Measurements from ENCODE around the gene IFT80. TPM values are rescaled to one million over a fixed set of nuclear protein-coding genes. Genes with fewer than 3 reads are reported as not detected.

IFT80 gene
- total and polyA plus RNA-seq, 2 experiments from 2014 or later, result 14.1 to 33.0 TPM

DNA sequence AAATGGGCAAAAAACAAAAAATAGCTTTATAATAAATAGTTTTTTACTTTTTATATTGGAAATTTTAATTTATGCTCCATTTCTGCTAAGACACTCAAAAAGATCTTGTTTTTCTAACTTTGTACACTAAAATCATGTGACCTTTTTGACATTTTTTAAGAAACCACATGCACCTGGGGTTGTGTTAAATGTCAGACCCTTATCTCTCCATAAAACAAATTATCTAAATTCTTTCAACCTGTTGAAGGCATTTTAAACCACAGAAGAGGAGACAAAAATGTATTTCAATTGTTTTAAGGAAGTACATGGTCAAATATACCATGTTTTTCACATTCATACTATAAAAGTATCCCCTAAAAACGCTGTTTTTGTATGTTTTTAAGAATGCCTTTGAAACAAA, 29.2 kb downstream of the IFT80 start:
- H3K9me3 Mint-ChIP-seq, result peaks cover 7% of the 10 kb centered on the region; the same call in 1 of the 3 replicates
- H3K27ac ChIP-seq (ENCODE audit: low read depth), result no peak overlapping the region

DNA sequence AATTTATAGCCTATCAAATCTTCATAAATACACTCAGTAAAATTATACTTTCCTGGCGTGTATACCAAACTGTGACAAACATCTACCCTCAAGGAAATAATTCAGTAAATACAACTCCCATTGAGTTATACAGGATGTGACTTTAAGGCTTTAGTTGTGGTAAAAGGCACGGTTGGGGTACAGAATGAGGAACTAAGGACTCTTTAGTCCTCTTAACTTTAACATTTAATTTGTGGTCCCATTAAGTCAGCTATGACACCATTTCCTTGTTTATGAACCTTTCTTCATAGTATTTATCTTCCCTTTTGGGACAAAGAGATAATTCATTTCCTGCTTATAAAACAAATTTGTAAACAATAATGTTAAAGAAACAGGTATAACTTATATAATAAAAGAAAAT, 30.2 kb downstream of the IFT80 start:
- H3K36me3 ChIP-seq (ENCODE audit: insufficient read depth), result no peaks in the 10 kb centered on the region
- H2AFZ ChIP-seq, result no peak overlapping the region
- no peaks in the 10 kb centered on the region for H3F3A ChIP-seq (replicated peaks; ENCODE audit: low read depth)
- Mint-ChIP-seq H3K27me3 (ENCODE audit: insufficient read depth, low read depth, poor library complexity) (no peaks in the 10 kb centered on the region), H3K36me3 (ENCODE audit: low read depth) (peaks cover 11% of the 10 kb centered on the region), H3K27ac (no peak overlapping the region), H3K9me3 (peaks cover 1% of the 10 kb centered on the region; the same call in 2 of the 3 replicates), H3K4me3 (no peak overlapping the region), H3K4me1 (no peaks in the 10 kb centered on the region)
- DNase-seq (ENCODE audit: low spot score) (no peak), ATAC-seq (no peak)
- no peaks in the 10 kb centered on the region for H3K4me1 ChIP-seq (ENCODE audit: insufficient read depth)
- no peak overlapping the region for H3K4me3 ChIP-seq
- no peaks in the 10 kb centered on the region for H4K20me1 ChIP-seq (replicated peaks; ENCODE audit: insufficient read depth)
- no peaks in the 10 kb centered on the region for H3K79me2 ChIP-seq (replicated peaks; ENCODE audit: insufficient read depth)
- no peak overlapping the region for H3K4me2 ChIP-seq
- no peak overlapping the region for H3K27ac ChIP-seq (ENCODE audit: low read depth)
- TF ChIP-seq, protein P1, sequence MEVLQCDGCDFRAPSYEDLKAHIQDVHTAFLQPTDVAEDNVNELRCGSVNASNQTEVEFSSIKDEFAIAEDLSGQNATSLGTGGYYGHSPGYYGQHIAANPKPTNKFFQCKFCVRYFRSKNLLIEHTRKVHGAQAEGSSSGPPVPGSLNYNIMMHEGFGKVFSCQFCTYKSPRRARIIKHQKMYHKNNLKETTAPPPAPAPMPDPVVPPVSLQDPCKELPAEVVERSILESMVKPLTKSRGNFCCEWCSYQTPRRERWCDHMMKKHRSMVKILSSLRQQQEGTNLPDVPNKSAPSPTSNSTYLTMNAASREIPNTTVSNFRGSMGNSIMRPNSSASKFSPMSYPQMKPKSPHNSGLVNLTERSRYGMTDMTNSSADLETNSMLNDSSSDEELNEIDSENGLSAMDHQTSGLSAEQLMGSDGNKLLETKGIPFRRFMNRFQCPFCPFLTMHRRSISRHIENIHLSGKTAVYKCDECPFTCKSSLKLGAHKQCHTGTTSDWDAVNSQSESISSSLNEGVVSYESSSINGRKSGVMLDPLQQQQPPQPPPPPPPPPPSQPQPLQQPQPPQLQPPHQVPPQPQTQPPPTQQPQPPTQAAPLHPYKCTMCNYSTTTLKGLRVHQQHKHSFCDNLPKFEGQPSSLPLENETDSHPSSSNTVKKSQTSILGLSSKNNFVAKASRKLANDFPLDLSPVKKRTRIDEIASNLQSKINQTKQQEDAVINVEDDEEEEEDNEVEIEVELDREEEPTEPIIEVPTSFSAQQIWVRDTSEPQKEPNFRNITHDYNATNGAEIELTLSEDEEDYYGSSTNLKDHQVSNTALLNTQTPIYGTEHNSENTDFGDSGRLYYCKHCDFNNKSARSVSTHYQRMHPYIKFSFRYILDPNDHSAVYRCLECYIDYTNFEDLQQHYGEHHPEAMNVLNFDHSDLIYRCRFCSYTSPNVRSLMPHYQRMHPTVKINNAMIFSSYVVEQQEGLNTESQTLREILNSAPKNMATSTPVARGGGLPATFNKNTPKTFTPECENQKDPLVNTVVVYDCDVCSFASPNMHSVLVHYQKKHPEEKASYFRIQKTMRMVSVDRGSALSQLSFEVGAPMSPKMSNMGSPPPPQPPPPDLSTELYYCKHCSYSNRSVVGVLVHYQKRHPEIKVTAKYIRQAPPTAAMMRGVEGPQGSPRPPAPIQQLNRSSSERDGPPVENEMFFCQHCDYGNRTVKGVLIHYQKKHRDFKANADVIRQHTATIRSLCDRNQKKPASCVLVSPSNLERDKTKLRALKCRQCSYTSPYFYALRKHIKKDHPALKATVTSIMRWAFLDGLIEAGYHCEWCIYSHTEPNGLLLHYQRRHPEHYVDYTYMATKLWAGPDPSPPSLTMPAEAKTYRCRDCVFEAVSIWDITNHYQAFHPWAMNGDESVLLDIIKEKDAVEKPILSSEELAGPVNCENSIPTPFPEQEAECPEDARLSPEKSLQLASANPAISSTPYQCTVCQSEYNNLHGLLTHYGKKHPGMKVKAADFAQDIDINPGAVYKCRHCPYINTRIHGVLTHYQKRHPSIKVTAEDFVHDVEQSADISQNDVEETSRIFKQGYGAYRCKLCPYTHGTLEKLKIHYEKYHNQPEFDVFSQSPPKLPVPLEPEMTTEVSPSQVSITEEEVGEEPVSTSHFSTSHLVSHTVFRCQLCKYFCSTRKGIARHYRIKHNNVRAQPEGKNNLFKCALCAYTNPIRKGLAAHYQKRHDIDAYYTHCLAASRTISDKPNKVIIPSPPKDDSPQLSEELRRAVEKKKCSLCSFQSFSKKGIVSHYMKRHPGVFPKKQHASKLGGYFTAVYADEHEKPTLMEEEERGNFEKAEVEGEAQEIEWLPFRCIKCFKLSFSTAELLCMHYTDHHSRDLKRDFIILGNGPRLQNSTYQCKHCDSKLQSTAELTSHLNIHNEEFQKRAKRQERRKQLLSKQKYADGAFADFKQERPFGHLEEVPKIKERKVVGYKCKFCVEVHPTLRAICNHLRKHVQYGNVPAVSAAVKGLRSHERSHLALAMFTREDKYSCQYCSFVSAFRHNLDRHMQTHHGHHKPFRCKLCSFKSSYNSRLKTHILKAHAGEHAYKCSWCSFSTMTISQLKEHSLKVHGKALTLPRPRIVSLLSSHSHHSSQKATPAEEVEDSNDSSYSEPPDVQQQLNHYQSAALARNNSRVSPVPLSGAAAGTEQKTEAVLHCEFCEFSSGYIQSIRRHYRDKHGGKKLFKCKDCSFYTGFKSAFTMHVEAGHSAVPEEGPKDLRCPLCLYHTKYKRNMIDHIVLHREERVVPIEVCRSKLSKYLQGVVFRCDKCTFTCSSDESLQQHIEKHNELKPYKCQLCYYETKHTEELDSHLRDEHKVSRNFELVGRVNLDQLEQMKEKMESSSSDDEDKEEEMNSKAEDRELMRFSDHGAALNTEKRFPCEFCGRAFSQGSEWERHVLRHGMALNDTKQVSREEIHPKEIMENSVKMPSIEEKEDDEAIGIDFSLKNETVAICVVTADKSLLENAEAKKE (CRISPR knock-in tag; IDR thresholded peaks at IDR 0.05), result no peak
- TF ChIP-seq POLR2AphosphoS5 (IDR thresholded peaks at IDR 0.05; ENCODE audit: low read depth) (no peak), CREB1 (CRISPR knock-in tag; IDR thresholded peaks at IDR 0.05; ENCODE audit: low read depth) (no peak)
- no peaks in the 10 kb centered on the region for H3K9me2 ChIP-seq (ENCODE audit: insufficient read depth)
- no peaks in the 10 kb centered on the region for H3K27me3 ChIP-seq (ENCODE audit: insufficient read depth)

More for the DNA sequence above, 29.2 kb downstream of the IFT80 start:
- Mint-ChIP-seq H3K4me3 (no peak overlapping the region), H3K4me1 (no peaks in the 10 kb centered on the region), H3K27ac (no peak overlapping the region), H3K27me3 (ENCODE audit: insufficient read depth, low read depth, poor library complexity) (no peaks in the 10 kb centered on the region), H3K36me3 (ENCODE audit: low read depth) (peaks cover 21% of the 10 kb centered on the region)
- no peaks in the 10 kb centered on the region for H3K9me2 ChIP-seq (ENCODE audit: insufficient read depth)
- no peak overlapping the region for H3K4me3 ChIP-seq
- DNase-seq (ENCODE audit: low spot score) (no peak), ATAC-seq (no peak)
- TF ChIP-seq, protein P2, sequence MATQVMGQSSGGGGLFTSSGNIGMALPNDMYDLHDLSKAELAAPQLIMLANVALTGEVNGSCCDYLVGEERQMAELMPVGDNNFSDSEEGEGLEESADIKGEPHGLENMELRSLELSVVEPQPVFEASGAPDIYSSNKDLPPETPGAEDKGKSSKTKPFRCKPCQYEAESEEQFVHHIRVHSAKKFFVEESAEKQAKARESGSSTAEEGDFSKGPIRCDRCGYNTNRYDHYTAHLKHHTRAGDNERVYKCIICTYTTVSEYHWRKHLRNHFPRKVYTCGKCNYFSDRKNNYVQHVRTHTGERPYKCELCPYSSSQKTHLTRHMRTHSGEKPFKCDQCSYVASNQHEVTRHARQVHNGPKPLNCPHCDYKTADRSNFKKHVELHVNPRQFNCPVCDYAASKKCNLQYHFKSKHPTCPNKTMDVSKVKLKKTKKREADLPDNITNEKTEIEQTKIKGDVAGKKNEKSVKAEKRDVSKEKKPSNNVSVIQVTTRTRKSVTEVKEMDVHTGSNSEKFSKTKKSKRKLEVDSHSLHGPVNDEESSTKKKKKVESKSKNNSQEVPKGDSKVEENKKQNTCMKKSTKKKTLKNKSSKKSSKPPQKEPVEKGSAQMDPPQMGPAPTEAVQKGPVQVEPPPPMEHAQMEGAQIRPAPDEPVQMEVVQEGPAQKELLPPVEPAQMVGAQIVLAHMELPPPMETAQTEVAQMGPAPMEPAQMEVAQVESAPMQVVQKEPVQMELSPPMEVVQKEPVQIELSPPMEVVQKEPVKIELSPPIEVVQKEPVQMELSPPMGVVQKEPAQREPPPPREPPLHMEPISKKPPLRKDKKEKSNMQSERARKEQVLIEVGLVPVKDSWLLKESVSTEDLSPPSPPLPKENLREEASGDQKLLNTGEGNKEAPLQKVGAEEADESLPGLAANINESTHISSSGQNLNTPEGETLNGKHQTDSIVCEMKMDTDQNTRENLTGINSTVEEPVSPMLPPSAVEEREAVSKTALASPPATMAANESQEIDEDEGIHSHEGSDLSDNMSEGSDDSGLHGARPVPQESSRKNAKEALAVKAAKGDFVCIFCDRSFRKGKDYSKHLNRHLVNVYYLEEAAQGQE (IDR thresholded peaks at IDR 0.05; ENCODE audit: unreplicated experiment), result no peak
- no peak for TF ChIP-seq ZNF331 (CRISPR knock-in tag; IDR thresholded peaks at IDR 0.05; ENCODE audit: low read depth)
- no peak for TF ChIP-seq STAT1 (IDR thresholded peaks at IDR 0.05; ENCODE audit: unreplicated experiment)
- no peak for TF ChIP-seq JUNB (IDR thresholded peaks at IDR 0.05; ENCODE audit: unreplicated experiment)
- no peak for TF ChIP-seq EZH2 (IDR thresholded peaks at IDR 0.05; ENCODE audit: low read depth, unreplicated experiment)
- TF ChIP-seq, protein P3, sequence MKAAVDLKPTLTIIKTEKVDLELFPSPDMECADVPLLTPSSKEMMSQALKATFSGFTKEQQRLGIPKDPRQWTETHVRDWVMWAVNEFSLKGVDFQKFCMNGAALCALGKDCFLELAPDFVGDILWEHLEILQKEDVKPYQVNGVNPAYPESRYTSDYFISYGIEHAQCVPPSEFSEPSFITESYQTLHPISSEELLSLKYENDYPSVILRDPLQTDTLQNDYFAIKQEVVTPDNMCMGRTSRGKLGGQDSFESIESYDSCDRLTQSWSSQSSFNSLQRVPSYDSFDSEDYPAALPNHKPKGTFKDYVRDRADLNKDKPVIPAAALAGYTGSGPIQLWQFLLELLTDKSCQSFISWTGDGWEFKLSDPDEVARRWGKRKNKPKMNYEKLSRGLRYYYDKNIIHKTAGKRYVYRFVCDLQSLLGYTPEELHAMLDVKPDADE (IDR thresholded peaks at IDR 0.05), result no peak
- TF ChIP-seq NANOG (IDR thresholded peaks at IDR 0.05; ENCODE audit: borderline replicate concordance), result no peak
- no peak for TF ChIP-seq CREB1 (CRISPR knock-in tag; IDR thresholded peaks at IDR 0.05; ENCODE audit: low read depth)
- TF ChIP-seq POLR2AphosphoS5 (IDR thresholded peaks at IDR 0.05; ENCODE audit: low read depth), result no peak
- H4K20me1 ChIP-seq (replicated peaks; ENCODE audit: insufficient read depth), result no peaks in the 10 kb centered on the region
- H2AFZ ChIP-seq, result no peak overlapping the region
- H3K36me3 ChIP-seq (ENCODE audit: insufficient read depth), result no peaks in the 10 kb centered on the region
- no peaks in the 10 kb centered on the region for H3K4me1 ChIP-seq (ENCODE audit: insufficient read depth)
- no peak overlapping the region for H3K4me2 ChIP-seq
- H3F3A ChIP-seq (replicated peaks; ENCODE audit: low read depth), result no peaks in the 10 kb centered on the region
- H3K79me2 ChIP-seq (replicated peaks; ENCODE audit: insufficient read depth), result no peaks in the 10 kb centered on the region
- no peaks in the 10 kb centered on the region for H3K27me3 ChIP-seq (ENCODE audit: insufficient read depth)

Data from GM23338 (cell line).